ENCODE results near the gene DNAH14.
"Not testable (repeated sequence)": the region's sequence is repeated elsewhere in the genome, so short reads cannot be mapped to it uniquely, and the experiment has no call there.

The DNAH14 gene

DNA sequence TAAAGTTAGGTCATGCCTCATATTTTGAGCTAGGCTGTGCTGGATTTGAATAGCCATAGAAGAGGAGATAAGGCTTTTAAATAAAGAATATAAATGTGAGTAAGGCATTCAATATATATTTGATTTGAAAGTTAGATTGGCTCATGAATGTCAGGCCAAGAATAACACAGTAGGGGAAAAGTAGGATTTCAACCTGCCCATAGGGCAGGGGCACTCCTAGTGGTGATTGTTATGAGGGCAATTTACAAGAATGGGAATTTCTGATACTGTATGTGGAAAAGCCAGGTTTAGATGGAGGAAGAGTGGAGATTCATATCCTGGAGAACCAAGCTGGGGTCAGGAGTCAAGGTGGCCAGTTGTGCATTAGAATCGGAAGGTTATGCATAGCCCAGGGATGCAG, 74.9 kb downstream of the DNAH14 start:
- no peak for DNase-seq

DNA sequence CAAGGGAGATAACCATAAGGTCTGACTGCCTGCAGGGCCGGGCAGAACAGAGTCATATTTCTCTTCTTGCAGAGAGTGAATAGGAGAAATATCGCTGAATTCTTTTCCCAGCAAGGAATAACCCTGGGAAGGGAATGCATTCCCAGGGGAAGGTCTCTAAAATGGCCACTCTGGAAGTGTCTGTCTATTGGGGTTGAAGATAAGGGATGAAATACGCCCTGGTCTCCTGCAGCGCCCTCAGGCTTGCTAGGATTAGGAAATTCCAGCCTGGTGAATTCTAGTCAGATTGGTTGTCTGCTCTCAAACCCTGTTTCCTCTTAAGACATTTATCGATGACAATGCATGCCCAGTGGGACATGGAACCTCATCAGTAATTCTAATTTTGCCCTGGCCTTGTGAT, 76.9 kb downstream of the DNAH14 start:
- DNase-seq = not testable (repeated sequence)

- DNase-seq = not testable (repeated sequence)
Measured at GRCh38 chr1:225008050-225008449, 78.6 kb downstream of the DNAH14 start.

GRCh38 chr1:225021037-225021436, 91.6 kb downstream of the DNAH14 start:
- no peak for DNase-seq

DNA sequence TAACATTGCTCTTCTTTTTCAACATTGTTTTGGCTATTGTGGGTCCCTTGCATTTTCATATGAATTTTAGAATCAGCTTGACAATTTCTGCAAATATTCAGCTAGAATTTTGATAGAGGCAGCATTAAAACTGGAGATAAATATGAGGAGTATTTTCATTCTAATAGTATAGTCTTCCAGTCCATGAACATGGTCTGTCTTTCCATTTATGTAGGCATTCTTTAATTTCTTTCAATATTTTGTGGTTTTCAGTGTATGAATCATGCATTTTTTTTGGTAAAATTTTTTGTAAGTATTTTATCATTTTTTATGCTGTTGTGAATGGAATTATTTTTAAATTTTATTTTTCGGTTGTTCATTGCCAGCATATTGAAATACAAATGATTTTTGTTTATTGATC, 97.2 kb downstream of the DNAH14 start:
- DNase-seq = no peak

- not testable (repeated sequence) for DNase-seq
Measured at GRCh38 chr1:225036441-225036840, 107.0 kb downstream of the DNAH14 start.

GRCh38 chr1:225042263-225042662, 112.8 kb downstream of the DNAH14 start:
- DNase-seq = no peak

GRCh38 chr1:225044258-225044657, 114.8 kb downstream of the DNAH14 start:
- no peak for DNase-seq

DNA sequence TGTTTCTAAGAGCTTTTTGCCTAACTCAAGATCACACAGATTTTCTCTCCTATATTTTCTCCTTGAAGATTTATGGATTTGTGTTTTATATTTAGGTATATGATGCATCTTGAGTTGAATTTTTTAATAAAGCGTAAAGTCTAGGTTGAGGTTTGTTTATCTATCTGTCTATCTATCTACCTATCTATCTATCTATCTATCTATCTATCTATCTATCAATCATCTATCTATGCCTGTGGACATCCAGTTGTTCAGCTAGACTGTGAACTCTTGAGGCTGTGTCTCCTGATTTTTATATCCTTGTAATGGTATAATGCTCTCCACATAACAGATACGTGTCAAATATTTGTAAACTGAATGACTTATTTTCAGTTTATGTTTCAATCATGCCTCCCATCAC, 120.1 kb downstream of the DNAH14 start:
- DNase-seq = no peak

DNA sequence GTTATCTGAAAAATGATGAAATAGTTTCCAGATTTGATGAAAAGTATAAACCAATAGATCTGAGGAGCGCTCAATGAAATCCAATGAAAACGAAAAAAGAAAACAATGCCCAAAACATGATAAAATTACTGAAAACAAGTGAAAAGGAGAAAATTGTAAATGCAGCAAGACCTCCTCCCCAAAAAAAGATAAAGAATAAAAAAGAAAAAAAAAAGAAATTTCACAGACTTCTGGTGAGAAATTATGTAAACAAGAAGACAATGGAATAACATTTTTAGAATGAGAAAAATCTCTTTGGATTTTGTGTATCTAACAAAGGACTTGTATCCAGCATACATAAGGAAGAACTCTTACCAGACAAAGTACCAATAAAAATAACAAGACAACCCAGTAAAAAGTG, 134.2 kb downstream of the DNAH14 start:
- no peak for DNase-seq

DNA sequence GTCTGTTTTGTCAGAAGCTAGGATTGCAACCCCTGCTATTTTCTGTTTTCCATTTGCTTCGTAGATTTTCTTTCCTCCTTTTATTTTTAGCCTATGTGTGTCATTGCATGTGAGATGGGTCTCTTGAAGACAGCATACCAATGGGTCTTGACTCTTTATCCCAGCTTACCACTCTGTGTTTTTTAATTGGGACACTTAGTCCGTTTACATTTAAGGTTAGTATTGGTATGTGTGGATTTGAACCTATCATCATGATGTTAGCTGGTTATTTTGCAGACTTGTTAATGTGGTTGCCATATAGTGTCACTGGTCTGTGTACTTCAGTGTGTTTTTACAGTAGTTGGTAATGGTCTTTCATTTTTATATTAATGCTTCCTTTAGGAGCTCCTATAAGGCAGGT, 141.5 kb downstream of the DNAH14 start:
- DNase-seq = no peak

GRCh38 chr1:225097175-225097574, 167.7 kb downstream of the DNAH14 start:
- no peak for DNase-seq

DNA sequence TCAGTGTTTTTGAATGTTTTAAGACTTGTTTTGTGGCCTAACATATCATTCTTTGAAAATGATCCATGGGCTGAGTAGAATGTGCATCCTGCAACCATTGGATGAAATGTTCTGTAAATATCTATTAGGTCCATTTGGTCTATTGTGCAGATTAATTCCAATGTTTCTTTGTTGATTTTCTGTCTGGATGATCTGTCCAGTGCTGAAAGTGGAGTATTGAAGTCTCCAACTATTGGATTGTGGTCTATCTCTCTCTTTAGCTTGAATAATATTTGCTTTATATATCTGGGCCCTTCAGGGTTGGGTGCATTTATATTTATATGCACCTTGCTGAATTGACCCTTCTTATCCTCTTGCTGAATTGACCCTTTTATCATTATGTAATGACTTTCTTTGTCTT, 181.5 kb downstream of the DNAH14 start:
- no peak for DNase-seq

DNA sequence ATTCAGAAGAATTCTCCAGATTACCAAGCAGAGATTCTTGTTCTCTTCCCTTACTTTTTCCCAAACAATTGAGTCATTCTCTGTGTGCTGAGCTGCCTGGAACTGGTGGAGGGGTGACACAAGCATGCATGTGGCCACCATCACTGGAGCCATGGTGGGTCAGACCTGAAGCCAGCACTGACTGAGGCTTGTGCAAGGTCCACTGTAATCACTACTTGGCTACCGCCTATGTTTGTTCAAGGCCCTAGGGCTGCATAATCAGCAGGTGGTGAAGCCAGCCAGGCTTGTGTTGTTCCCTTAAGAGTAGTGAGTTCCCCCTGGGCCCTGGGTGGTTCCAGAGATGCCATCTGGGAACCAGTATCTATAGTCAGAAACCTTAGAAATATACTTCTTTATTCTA, 183.8 kb downstream of the DNAH14 start:
- no peak for DNase-seq

DNA sequence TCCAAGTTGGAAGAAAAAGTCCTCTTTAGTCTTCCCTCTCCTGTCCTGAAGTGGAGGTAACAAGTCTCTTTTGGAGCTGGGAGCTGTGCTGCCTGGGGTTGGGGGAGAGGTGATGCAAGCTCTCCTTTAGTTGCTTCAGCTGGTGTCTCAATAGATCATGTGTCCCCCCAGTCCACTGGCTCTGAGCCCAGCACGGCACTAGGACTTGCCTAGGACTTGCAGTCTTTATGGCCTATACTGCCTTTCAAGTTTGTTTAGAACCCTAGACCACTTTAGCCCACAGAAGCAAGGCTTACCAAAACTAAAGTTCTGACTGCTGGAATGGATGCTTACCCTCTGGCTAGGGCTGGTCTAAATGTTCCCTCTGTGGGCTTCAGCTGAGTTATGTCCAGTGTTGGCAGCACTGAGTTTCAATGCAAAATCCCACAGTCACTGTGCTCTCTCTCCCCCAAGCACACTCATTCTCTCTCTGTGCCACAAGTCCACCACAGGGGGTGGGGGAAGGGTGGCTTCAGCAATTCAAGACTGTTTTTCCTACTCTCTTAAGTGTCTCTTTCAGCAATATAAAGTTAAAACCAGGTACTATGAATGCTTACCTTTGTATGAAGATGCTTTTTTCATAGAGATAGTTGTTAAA, 185.0 kb downstream of the DNAH14 start:
- DNase-seq = no peak

DNA sequence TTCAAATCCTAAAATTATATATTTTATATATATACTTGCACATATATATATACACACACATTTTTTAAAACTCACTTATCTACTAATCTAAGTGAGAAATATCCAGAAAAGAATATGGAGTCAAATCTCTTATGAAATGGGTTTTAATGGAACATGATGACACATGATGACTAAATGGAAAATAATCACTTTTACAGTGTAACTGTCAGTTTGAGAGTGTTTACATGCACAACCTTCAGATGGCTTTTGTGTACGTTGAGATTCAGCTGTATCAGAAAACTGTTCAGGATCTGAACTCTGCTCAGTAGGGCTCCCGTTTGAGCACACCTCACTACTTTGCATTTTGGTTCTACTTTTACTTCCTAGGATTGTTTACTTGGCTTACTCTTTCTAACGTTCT, 189.8 kb downstream of the DNAH14 start:
- no peak for DNase-seq

- no peak for DNase-seq
Measured at GRCh38 chr1:225121095-225121494, 191.6 kb downstream of the DNAH14 start.

GRCh38 chr1:225131869-225132268, 202.4 kb downstream of the DNAH14 start:
- no peak for DNase-seq

GRCh38 chr1:225137976-225138375, 208.5 kb downstream of the DNAH14 start:
- DNase-seq = no peak

- DNase-seq = no peak
Measured at GRCh38 chr1:225143001-225143400, 213.5 kb downstream of the DNAH14 start.

DNA sequence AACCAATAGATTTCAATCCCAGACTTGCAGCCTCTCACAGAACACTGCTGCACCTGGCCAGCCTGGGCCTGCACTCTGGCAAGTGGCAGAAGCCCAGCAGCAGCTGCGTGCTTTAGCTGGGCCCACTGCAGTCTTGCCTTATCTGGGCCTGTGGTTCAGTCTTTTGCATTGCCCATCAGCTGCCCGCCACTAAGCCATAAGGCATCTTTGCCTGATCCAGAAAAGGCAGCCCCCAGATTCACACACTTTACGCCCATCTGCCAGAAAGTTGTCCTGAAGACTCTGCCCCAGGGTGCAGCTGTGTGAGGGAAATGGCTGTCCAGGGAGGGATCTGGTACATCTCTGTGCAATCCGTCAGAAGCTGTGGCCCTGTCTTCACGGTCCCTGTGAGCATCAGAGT, 217.0 kb downstream of the DNAH14 start:
- DNase-seq = no peak

DNA sequence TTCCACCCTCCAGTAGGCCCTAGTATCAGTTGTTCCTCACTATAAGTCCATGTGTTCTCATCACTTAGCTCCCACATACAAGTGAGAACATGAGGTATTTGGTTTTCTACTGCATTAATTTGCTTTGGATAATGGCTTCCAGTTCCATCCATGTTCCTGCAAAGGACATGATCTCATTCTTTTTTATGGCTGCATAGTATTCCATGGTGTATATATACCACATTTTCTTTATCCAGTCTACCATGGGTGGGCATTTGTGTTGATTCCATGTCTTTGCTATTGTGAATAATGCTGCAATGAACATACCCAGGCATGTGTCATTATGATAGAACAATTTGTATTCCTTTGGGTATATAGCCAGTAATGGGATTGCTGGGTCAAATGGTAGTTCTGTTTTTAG, 218.3 kb downstream of the DNAH14 start:
- not testable (repeated sequence) for DNase-seq

GRCh38 chr1:225152061-225152460, 222.6 kb downstream of the DNAH14 start:
- no peak for DNase-seq

GRCh38 chr1:225155555-225155954, 226.1 kb downstream of the DNAH14 start:
- no peak for DNase-seq

DNA sequence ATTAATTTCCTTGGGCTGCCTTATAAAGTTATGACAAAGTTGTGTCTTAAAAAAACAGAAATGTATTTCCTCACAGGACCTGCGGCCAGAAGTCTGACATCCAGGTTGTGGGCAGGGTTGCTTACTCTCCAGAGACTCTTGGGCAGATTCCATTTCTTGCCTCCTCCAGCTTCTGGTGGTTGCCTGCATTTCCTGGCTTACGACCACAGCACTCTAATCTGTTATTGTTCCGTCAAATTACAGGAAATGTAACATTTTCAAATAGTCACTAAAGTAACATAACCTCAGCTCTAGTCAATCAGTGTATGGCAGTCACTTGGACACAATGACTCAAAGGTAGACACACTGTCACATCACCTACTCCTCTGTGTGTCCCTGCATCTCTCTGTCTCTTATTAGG, 226.8 kb downstream of the DNAH14 start:
- DNase-seq = no peak

DNA sequence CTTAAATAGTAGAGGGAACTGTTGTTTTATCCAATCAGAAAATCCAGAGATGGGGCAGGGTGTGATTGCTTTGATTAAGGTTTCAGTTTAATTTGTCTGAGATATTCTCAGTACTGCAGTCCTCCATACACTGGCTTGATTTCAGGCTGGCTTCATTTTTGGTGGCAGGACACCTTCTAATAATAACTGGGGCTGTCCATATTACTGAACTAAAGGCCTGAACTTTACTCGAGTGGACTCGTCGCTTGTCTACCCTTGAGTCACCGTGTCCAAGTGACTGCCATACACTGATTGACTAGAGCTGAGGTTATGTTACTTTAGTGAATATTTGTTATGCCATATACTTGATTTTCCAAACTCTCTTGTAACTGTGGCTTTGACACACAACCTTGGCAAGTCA, 228.8 kb downstream of the DNAH14 start:
- no peak for DNase-seq
